SK-N-SH treated with all-trans-retinoic acid at 6 μM for 48 hours (cell line): Measurements from ENCODE around the gene GTF3C2.

Experiments
- CSDC2 ChIP-seq: fragments of 250-450 bp; sonication (Bioruptor Pico); IDR thresholded peaks from 2 replicates; pipeline ENCODE4 v1.5.0; 2020; ENCODE audit warnings: mild to moderate bottlenecking, moderate library complexity
- RARB ChIP-seq: fragments of 250-450 bp; sonication (Bioruptor Pico); IDR thresholded peaks from 2 replicates; pipeline ENCODE4 v1.8.0; 2021; ENCODE audit warnings: mild to moderate bottlenecking, moderate library complexity
- TOX ChIP-seq: fragments of 250-450 bp; sonication (Bioruptor Pico); IDR thresholded peaks from 2 replicates; pipeline ENCODE4 v1.8.0; 2021; ENCODE audit warnings: mild to moderate bottlenecking, moderate library complexity, borderline replicate concordance
- ZFP30 ChIP-seq: fragments of 450-650 bp; formaldehyde crosslinking; IDR thresholded peaks from 2 replicates; pipeline ENCODE4 v1.5.0; 2022; ENCODE audit warnings: mild to moderate bottlenecking, moderate library complexity
- ZNF8 ChIP-seq: fragments of 450-650 bp; formaldehyde crosslinking; IDR thresholded peaks from 2 replicates; pipeline ENCODE4 v1.5.0; 2020; ENCODE audit warnings: mild to moderate bottlenecking, moderate library complexity
- TF ChIP-seq, protein P1 (sequence below): fragments of 250-450 bp; sonication (Bioruptor Pico); IDR thresholded peaks from 2 replicates; pipeline ENCODE4 v1.8.0; 2020; ENCODE audit warnings: mild to moderate bottlenecking, moderate library complexity, borderline replicate concordance
- TF ChIP-seq, protein P2 (sequence below): fragments of 250-450 bp; sonication (Bioruptor Pico); IDR thresholded peaks from 2 replicates; pipeline ENCODE4 v1.5.1; 2021; ENCODE audit warnings: mild to moderate bottlenecking, moderate library complexity

Gene GTF3C2

DNA sequence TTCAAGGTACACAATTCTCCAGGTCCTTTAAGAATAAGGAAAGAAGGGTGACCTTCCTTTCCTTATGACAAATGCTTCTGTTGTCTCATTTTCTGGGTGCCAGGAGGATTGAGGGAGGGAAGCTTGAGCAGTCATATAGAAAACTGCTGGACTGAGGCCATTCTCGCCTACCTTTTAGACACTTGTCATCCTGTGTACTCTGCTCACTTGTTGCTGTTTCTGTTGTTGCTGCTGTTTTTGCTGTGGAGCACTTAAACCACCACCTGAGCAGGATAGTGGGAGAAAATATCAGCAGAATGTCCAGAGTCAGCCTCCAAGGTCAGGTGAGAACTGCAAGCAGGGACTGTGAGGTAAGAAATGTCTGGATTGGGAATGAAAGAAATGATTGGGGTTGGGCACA lies 78.6 kb downstream of the GTF3C2 start (continued):
- TF ChIP-seq, protein P1, sequence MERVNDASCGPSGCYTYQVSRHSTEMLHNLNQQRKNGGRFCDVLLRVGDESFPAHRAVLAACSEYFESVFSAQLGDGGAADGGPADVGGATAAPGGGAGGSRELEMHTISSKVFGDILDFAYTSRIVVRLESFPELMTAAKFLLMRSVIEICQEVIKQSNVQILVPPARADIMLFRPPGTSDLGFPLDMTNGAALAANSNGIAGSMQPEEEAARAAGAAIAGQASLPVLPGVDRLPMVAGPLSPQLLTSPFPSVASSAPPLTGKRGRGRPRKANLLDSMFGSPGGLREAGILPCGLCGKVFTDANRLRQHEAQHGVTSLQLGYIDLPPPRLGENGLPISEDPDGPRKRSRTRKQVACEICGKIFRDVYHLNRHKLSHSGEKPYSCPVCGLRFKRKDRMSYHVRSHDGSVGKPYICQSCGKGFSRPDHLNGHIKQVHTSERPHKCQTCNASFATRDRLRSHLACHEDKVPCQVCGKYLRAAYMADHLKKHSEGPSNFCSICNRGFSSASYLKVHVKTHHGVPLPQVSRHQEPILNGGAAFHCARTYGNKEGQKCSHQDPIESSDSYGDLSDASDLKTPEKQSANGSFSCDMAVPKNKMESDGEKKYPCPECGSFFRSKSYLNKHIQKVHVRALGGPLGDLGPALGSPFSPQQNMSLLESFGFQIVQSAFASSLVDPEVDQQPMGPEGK (CRISPR knock-in tag), result no peak
- TF ChIP-seq ZNF8 (CRISPR knock-in tag), result no peak
- TF ChIP-seq RARB (CRISPR knock-in tag), result no peak
- no peak for TF ChIP-seq CSDC2
- TF ChIP-seq ZFP30, result no peak
- no peak for TF ChIP-seq TOX
- TF ChIP-seq, protein P2, sequence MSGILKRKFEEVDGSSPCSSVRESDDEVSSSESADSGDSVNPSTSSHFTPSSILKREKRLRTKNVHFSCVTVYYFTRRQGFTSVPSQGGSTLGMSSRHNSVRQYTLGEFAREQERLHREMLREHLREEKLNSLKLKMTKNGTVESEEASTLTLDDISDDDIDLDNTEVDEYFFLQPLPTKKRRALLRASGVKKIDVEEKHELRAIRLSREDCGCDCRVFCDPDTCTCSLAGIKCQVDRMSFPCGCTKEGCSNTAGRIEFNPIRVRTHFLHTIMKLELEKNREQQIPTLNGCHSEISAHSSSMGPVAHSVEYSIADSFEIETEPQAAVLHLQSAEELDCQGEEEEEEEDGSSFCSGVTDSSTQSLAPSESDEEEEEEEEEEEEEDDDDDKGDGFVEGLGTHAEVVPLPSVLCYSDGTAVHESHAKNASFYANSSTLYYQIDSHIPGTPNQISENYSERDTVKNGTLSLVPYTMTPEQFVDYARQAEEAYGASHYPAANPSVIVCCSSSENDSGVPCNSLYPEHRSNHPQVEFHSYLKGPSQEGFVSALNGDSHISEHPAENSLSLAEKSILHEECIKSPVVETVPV, result no peak
